Measurements from ENCODE around the gene CD33.
A peak's percentile ranks its signal among the peaks of the same experiment; 100 is the strongest.

CD33 gene

DNA sequence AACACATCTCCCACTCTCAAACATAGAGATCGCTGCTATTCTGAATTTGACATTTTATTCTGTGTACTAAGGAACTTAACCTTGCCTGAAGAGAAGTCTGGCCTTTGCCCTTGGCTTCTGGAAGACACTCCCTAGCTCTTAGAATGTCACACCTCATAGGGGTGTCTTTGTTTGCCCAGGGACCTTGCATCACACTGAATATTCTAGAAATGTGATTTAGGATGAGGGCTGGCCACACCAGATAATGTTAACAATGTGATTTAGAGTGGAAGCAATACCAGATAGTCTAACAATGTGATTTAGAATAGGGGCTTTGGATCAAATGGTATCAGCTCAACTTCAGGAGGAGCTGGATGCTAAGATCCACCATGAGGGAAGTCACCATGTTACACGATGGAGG, 32.6 kb downstream of the CD33 start:
- TF ChIP-seq CTCF (IDR thresholded peaks at IDR 0.05; ENCODE audit: low read depth, low read length, missing control alignments), result no peak
- DNase-seq (ENCODE audit: extremely low read depth, low read depth), result no peak
- no peak overlapping the region for H3K4me3 ChIP-seq (replicated peaks; ENCODE audit: low read depth, low read length)

DNA sequence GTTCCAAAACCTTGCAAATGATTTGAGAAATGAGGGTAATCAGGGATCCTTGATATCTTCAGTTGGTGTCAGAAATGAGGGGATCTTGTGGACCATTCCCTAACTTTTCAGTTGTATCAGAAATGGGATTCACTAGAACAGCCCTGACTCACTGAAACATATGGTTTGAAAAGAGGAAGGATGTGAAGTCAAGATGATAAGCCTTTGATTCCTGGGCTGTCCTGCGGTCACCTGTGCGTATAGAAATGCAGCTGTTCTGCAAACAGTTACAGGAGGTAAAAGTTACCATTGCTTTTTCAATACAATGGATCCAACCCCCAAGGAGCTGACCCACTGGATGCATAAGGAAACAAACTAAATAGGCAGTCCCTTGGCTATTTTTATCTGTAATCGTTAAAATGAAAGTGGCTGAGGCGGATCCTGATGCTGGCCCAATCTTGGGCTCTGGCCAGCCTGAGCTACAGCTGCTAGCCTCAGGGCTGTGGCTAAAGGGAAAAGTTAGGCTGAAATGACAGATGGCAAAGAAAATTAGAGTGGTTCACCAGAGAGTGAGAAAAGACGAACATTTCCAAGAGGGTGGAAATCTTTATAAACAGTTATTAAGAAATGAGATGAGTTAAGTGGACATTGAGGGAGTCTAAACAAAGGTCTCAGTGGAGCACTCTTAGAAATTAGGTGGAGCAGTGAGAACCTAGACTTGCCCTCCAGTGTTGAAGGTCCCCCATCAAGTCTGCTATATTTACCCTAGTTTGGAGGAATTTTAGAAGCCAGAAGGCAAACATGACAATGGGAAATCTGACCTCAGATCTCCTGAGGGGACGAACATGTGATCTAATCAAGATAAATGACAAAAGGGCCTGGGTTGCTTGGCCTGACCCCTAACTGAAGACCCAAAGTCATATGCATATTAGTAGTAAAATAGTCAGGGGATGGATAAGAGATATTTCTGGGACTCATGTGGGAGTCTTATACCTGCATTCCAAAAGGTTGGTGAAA, 33.6 kb downstream of the CD33 start:
- TF ChIP-seq CTCF (IDR thresholded peaks at IDR 0.05; ENCODE audit: low read depth, low read length, missing control alignments), result no peak
- DNase-seq (ENCODE audit: extremely low read depth, low read depth), result no peak
- H3K4me3 ChIP-seq (replicated peaks; ENCODE audit: low read depth, low read length), result no peak overlapping the region

DNA sequence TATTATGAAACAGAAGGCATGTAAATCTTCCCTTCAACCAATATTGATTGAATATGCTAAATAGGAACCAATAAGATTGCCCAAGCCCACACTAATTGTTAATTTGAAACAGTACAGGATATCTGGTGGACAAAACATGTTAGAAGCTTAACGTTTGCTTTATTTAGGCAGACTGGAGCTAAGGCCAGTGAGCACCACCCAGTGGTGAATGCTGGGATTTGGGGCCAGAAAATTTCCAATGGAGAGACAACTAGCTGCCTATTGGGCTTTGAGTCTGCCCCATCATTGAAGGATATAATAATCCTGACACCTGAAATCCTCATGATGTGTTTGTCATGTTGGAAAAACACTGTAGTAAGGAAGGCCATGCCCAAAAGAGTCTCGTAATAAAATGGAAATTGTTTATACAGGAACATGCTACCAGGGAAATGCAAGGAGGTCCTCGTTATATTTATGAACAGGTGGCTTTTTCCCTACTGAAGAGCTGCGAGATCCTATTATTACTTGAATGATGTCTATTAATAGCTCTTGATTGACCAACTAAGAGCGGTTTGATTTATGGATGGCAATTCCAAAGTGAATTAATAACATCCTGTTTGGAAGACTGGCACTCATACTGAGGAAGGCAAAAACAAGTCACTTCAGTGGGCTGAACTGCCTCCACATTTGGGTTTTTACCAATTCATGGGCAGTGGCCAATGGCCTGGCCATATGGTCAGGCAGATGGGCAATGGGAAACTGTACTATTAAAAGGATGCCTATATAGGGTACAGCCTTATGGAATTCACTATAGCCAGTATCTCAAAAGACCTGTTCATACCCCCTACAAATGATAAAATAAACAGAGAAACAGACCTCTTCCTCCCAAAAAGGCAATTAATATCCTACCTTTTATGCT, 34.7 kb downstream of the CD33 start:
- DNase-seq (ENCODE audit: extremely low read depth, low read depth), result no peak
- peak; percentile 58 for TF ChIP-seq CTCF (IDR thresholded peaks at IDR 0.05; ENCODE audit: low read depth, low read length, missing control alignments)
- no peak overlapping the region for H3K4me3 ChIP-seq (replicated peaks; ENCODE audit: low read depth, low read length)

DNA sequence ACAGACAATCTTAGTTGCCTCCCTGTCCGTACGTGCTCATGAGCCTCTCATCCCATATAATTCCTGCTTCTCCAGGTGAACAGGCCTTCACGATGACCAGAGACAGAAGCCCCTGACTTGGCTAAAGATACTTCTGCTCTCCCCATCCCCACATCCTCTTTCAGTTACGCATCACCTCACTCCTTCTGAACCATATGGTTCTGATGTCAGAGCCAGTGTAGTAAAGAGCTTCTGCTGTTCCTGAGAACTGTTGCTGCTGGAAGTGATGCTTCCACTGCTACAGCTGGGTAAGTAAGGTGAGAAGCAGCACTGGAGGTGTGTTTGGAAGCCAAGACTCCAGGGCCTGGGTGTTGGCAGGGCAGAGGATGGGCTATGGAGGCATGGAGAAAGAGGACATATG, 38.9 kb downstream of the CD33 start:
- H3K4me3 ChIP-seq (replicated peaks; ENCODE audit: low read depth, low read length), result no peak overlapping the region
- no peak for DNase-seq (ENCODE audit: extremely low read depth, low read depth)
- TF ChIP-seq CTCF (IDR thresholded peaks at IDR 0.05; ENCODE audit: low read depth, low read length, missing control alignments), result no peak

DNA sequence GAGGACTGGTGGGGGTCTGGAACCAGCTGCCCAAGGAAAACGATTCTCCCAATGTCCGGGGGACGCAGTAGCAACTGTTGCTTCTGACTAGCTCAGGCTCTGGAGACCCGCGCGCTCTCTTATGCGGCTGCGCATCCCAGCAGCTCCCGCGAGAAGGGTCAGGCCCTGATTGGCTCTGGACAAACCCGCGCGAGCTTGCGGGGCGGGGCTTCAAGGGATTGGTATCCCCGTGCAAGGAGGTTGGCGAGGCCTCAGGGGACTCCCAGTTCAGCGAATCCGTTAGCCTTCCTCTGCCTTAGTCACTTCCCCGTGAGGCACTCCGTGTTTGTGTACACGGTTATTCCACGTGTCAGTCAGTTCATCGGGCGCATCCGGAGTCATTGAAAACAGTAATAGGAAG, 46.2 kb downstream of the CD33 start:
- TF ChIP-seq CTCF (IDR thresholded peaks at IDR 0.05; ENCODE audit: low read depth, low read length, missing control alignments), result no peak
- H3K4me3 ChIP-seq (replicated peaks; ENCODE audit: low read depth, low read length), result no peak overlapping the region
- no peak for DNase-seq (ENCODE audit: extremely low read depth, low read depth)

GRCh38 chr19:51272183-51272810, 47.4 kb downstream of the CD33 start:
- no peak overlapping the region for H3K4me3 ChIP-seq (replicated peaks; ENCODE audit: low read depth, low read length)
- TF ChIP-seq CTCF (IDR thresholded peaks at IDR 0.05; ENCODE audit: low read depth, low read length, missing control alignments), result no peak
- DNase-seq (ENCODE audit: extremely low read depth, low read depth), result no peak
